ENCODE data around the gene CSTB.

CSTB gene

GRCh38 chr21:43811262-43812105, 35.4 kb upstream of the CSTB start:
- DNase-seq (ENCODE audit: insufficient read length, low spot score): no peak
- no peak for FAIRE-seq

GRCh38 chr21:43810505-43811261, 34.6 kb upstream of the CSTB start:
- DNase-seq (ENCODE audit: insufficient read length, low spot score) (peak; percentile 83), FAIRE-seq (no peak)

GRCh38 chr21:43809853-43810504, 33.9 kb upstream of the CSTB start:
- no peak for FAIRE-seq
- no peak for DNase-seq (ENCODE audit: insufficient read length, low spot score)

GRCh38 chr21:43809346-43809799, 33.3 kb upstream of the CSTB start:
- DNase-seq (ENCODE audit: insufficient read length, low spot score): no peak
- FAIRE-seq: no peak

GRCh38 chr21:43808832-43809251, 32.7 kb upstream of the CSTB start:
- FAIRE-seq: no peak
- no peak for DNase-seq (ENCODE audit: insufficient read length, low spot score)

GRCh38 chr21:43808367-43808766, 32.3 kb upstream of the CSTB start:
- FAIRE-seq: no peak
- DNase-seq (ENCODE audit: insufficient read length, low spot score): no peak

GRCh38 chr21:43806017-43806710, 30.1 kb upstream of the CSTB start:
- FAIRE-seq: no peak
- no peak for DNase-seq (ENCODE audit: insufficient read length, low spot score)

- no peak for FAIRE-seq
- DNase-seq (ENCODE audit: insufficient read length, low spot score): no peak
Measured at GRCh38 chr21:43805275-43805800, 29.2 kb upstream of the CSTB start.

GRCh38 chr21:43803558-43804300, 27.6 kb upstream of the CSTB start:
- FAIRE-seq: no peak
- no peak for DNase-seq (ENCODE audit: insufficient read length, low spot score)

- no peak for DNase-seq (ENCODE audit: insufficient read length, low spot score)
- no peak for FAIRE-seq
Measured at GRCh38 chr21:43802713-43803313, 26.7 kb upstream of the CSTB start.

GRCh38 chr21:43801006-43801783, 25.1 kb upstream of the CSTB start:
- DNase-seq (ENCODE audit: insufficient read length, low spot score) (no peak), FAIRE-seq (no peak)

GRCh38 chr21:43800566-43800965, 24.5 kb upstream of the CSTB start:
- FAIRE-seq (no peak), DNase-seq (ENCODE audit: insufficient read length, low spot score) (no peak)

GRCh38 chr21:43800124-43800523, 24.0 kb upstream of the CSTB start:
- DNase-seq (ENCODE audit: insufficient read length, low spot score) (no peak), FAIRE-seq (peak; percentile 4)

- no peak for FAIRE-seq
- no peak for DNase-seq (ENCODE audit: insufficient read length, low spot score)
Measured at GRCh38 chr21:43799301-43799840, 23.3 kb upstream of the CSTB start.

GRCh38 chr21:43797925-43798715, 22.0 kb upstream of the CSTB start:
- DNase-seq (ENCODE audit: insufficient read length, low spot score) (no peak), FAIRE-seq (no peak)

- DNase-seq (ENCODE audit: insufficient read length, low spot score) (no peak), FAIRE-seq (no peak)
Measured at GRCh38 chr21:43797415-43797814, 21.3 kb upstream of the CSTB start.

GRCh38 chr21:43794857-43795256, 18.7 kb upstream of the CSTB start:
- FAIRE-seq (no peak), DNase-seq (ENCODE audit: insufficient read length, low spot score) (no peak)

- DNase-seq (ENCODE audit: insufficient read length, low spot score): no peak
- FAIRE-seq: no peak
Measured at GRCh38 chr21:43794311-43794710, 18.2 kb upstream of the CSTB start.
